Stimulated activated CD8-positive, alpha-beta memory T cell treated with anti-CD3 and anti-CD28 coated beads, Interleukin-4, amount 100 ng/mL, for 48 hours (primary cell): ENCODE data around the gene TOPBP1.
"Not testable (repeated sequence)": the region's sequence is repeated elsewhere in the genome, so short reads cannot be mapped to it uniquely, and the experiment has no call there.

ENCODE experiments used
- DNase-seq: peaks from one replicate; pipeline ENCODE4 v3.0.0-alpha.2; 2020

The TOPBP1 gene

GRCh38 chr3:133673746-133674145 is 12.0 kb upstream of the TOPBP1 start:
- no peak for DNase-seq

GRCh38 chr3:133672461-133672860 is 10.7 kb upstream of the TOPBP1 start:
- DNase-seq = no peak

GRCh38 chr3:133670525-133670995 is 8.8 kb upstream of the TOPBP1 start:
- DNase-seq = no peak

- DNase-seq = no peak
Measured at GRCh38 chr3:133669949-133670524, 8.3 kb upstream of the TOPBP1 start.

- no peak for DNase-seq
Measured at GRCh38 chr3:133667118-133667517, 5.4 kb upstream of the TOPBP1 start.

GRCh38 chr3:133665188-133665587 is 3.4 kb upstream of the TOPBP1 start:
- DNase-seq = not testable (repeated sequence)

- no peak for DNase-seq
Measured at GRCh38 chr3:133663569-133664313, 2.0 kb upstream of the TOPBP1 start.

DNA sequence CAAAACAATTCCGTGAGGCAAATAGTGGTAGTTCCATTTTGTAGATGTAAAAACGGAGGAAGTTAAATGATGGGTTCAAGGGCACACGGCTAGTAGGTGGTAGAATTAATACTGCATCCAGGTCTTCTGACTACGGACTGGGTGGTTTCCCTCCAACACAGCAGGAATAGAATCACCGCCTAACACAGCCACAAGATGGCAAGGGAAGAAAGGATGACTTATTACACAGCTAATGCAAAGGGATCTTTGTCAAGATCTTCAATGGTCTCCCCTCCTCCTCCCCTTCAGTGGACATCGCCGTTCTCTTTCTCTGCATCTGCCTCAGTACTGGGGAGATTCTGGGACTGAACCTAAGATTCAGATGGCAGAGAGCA is 524 bp upstream of the TOPBP1 start:
- peak; percentile 38 for DNase-seq

- no peak for DNase-seq
Measured at GRCh38 chr3:133659806-133660205, 1.9 kb downstream of the TOPBP1 start.

GRCh38 chr3:133655731-133656515 is 5.8 kb downstream of the TOPBP1 start:
- no peak for DNase-seq

- DNase-seq = no peak
Measured at GRCh38 chr3:133649486-133650068, 12.2 kb downstream of the TOPBP1 start.

DNA sequence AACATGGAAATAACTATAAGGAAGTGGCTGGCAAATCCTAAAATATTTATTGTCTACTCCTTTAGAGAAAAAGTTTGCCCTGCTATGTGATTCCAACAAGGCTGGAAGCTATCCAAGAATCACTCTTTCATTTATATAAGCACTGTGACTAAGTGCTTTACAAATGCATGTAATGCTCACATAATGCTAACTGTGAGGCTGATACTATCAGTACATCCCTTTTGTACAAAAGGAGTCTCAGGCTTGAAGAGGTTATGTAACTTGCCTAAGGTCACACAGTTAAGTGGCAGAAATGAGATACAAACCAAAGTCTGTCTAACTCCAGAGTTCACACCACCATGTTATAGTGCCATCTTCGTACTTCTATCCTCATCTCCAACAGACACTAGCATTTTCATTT is 17.0 kb downstream of the TOPBP1 start:
- DNase-seq = no peak

DNA sequence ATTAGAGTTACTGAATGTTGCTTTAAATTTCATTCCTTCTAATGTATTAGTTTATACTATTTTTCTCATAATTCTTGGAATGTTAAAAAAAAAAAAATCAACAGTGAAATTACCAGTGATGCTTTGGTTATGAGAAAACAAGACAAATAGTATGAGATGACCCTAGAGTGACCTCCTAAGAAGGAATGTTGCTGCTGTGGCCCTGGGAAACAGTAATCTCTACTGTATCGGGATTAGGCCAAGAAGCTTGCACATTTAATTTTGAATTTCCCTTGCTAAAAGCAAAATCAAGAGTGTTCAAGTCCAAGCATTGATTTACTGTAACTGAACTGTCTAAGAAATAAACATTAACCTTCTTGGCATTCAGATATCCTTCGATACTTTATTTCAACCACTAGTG is 18.1 kb downstream of the TOPBP1 start:
- no peak for DNase-seq

DNA sequence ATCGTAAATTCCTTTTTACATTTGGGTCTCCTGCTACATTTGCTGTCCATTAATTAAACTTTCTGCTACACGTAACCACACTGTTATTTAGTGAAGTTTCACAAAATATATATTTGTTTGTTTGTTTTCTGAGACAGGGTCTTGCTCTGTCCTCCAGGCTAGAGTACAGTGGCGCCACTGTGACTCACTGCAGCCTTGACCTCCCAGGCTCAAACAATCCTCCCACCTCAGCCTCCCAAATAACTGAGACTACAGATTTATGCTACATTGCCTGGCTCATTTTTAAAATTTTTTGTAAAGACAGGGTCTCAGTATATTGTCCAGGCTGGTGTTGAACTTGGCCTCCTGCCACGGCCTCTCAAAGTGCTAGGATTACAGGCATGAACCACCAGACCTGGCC is 20.5 kb downstream of the TOPBP1 start:
- DNase-seq = no peak

GRCh38 chr3:133633439-133633838 is 28.3 kb downstream of the TOPBP1 start:
- no peak for DNase-seq

GRCh38 chr3:133629146-133629545 is 32.6 kb downstream of the TOPBP1 start:
- no peak for DNase-seq

DNA sequence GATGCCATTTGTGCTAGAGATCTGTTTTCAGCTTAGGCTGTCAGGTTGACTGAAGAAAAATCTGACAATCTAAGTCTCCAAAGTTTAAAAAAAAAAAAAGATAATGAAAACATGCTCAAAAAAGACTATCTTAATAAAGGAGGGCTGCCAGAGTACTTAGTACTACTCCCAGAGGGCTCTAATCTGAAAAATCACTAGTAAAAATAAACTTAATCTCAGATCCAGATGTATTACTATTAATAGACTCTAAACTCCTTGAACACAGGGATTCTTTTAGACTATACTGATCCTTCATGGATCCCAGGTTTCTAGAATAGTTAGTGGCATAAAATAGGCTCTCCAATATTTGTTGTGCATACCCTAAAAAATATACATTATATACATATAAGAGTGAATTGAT is 34.0 kb downstream of the TOPBP1 start:
- no peak for DNase-seq

GRCh38 chr3:133620066-133620784 is 41.5 kb downstream of the TOPBP1 start:
- DNase-seq = no peak

DNA sequence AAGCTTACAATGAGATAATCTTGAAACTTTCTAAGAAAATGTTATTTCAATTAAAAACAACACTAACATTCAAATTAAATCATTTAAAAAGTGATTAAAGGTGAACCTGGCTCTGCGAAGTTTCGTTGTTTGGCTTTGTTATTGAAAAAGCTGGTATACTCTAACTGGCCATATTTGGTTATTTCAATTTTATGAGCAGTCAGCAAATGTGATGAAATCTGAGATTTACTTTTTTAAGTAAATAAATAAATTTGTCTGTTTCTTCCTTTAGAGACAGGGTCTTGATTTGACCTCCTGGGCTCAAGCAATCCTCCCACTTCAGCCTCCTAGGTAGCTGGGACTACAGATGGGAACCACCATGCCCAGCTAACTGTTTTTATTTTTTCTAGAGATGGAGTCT is 50.2 kb downstream of the TOPBP1 start:
- no peak for DNase-seq

GRCh38 chr3:133610031-133610430 is 51.7 kb downstream of the TOPBP1 start:
- DNase-seq = no peak

- no peak for DNase-seq
Measured at GRCh38 chr3:133608388-133608787, 53.4 kb downstream of the TOPBP1 start.

GRCh38 chr3:133607816-133608215 is 53.9 kb downstream of the TOPBP1 start:
- DNase-seq = no peak

DNA sequence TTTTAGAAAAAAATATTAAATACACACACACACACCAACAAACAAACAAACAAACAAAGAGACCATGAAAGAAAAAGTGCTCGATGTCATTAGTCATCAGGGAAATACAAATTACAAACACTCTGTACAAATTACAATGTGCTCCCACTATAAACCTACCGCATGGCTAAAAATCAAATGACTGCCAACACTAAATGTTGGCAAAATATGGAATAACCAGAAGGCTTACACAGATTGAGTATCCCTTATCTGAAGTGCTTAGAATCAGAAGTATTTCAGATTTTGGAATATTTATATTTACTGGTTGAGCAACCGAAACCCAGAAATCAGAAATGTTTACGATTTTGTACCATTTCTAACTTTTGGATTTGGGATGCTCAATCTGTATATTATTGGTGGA is 54.8 kb downstream of the TOPBP1 start:
- DNase-seq = no peak
